Endothelial cell of umbilical vein (primary cell): ENCODE data around the gene CIAO3. TPM values are rescaled to one million over a fixed set of nuclear protein-coding genes. Genes with fewer than 3 reads are reported as not detected.

Experiments
- BruUV-seq: library from RNA; stranded (reverse); fragments of 400-500 nt; replicated peaks from 2 replicates; lab custom pipeline; 2021; lab: Mats Ljungman, UMichigan
- CTCF ChIA-PET: fragments of 300-600, 350-600 bp; sonication (Branson Sonifier 250); formaldehyde crosslinking; loops from one replicate; lab custom pipeline; 2021; ENCODE audit warnings: antibody characterized with exemption, inconsistent platforms; lab: Charles Lee
- POLR2A ChIA-PET: fragments of 300-600, 350-600 bp; sonication (Branson Sonifier 250); formaldehyde crosslinking; loops from one replicate; lab custom pipeline; 2021; ENCODE audit warnings: antibody characterized with exemption, inconsistent platforms; lab: Charles Lee
- DNase-seq: peaks from one replicate; pipeline ENCODE4 v3.0.0-alpha.2; 2011; ENCODE audit warnings: low read depth, low spot score
- FAIRE-seq: peaks from 2 replicates; lab custom pipeline; 2011; peaks lifted over from hg19 to GRCh38; lab: Jason Lieb, UNC
- H2AFZ ChIP-seq: 2 replicates; pipeline ENCODE4 v1.6.0; 2012; ENCODE audit warnings: low read depth, low read length, control low read depth, inconsistent platforms
- H3K27ac ChIP-seq: 2 replicates; pipeline ENCODE4 v1.5.1; 2011; ENCODE audit warnings: low read depth, mild to moderate bottlenecking, control low read depth, low read length, moderate library complexity; ENCODE audit not compliant: insufficient read depth
- H3K27me3 ChIP-seq, 2 experiments: 2 replicates each; pipeline versions ENCODE4 v1.6.0 to v1.6.1; 2011; ENCODE audit warnings: low read length in 2 of 2, mixed read lengths in 1 of 2; ENCODE audit not compliant: control insufficient read depth in 2 of 2, insufficient read depth in 2 of 2
- H3K36me3 ChIP-seq, 2 experiments: 2 replicates in 1 of 2; 3 replicates in 1 of 2; pipeline ENCODE4 v1.5.1; 2011; ENCODE audit warnings: low read length in 2 of 2, mild to moderate bottlenecking in 1 of 2, moderate library complexity in 1 of 2; ENCODE audit not compliant: control insufficient read depth in 2 of 2, insufficient read depth in 2 of 2; ENCODE audit errors: extremely low read depth in 1 of 2
- H3K4me1 ChIP-seq: 3 replicates; pipeline ENCODE4 v1.5.1; 2011; ENCODE audit warnings: mild to moderate bottlenecking, low read length; ENCODE audit not compliant: control insufficient read depth, insufficient read depth; ENCODE audit errors: extremely low read depth
- H3K4me2 ChIP-seq: 2 replicates; pipeline ENCODE4 v1.6.1; 2011; ENCODE audit warnings: low read length, control low read depth, mixed read lengths; ENCODE audit not compliant: insufficient read depth
- H3K4me3 ChIP-seq, 3 experiments: fragments of 200-600 bp in 1 of 3; sonication (generic), shearing (Covaris generic) in 1 of 3; replicated peaks in 1 of 3; 2 replicates each; pipeline ENCODE4 v1.5.1; 2011 to 2016; ENCODE audit warnings: control low read depth in 3 of 3, low read length in 3 of 3, mild to moderate bottlenecking in 2 of 3, inconsistent platforms in 1 of 3, low read depth in 1 of 3, moderate library complexity in 1 of 3; ENCODE audit not compliant: insufficient read depth in 1 of 3
- H3K79me2 ChIP-seq: 2 replicates; pipeline ENCODE4 v1.6.0; 2012; ENCODE audit warnings: low read length, inconsistent platforms; ENCODE audit not compliant: control insufficient read depth, insufficient read depth
- H3K9ac ChIP-seq: replicated peaks from 2 replicates; pipeline ENCODE3; 2011; ENCODE audit warnings: low read length, control low read depth; ENCODE audit not compliant: insufficient read depth; ENCODE audit errors: extremely low read depth
- H3K9me1 ChIP-seq: replicated peaks from 3 replicates; pipeline ENCODE4 v1.6.0; 2011; ENCODE audit warnings: mild to moderate bottlenecking, low read length; ENCODE audit not compliant: control insufficient read depth, insufficient read depth; ENCODE audit errors: extremely low read depth
- H3K9me3 ChIP-seq: replicated peaks from 2 replicates; pipeline ENCODE4 v1.5.1; 2012; ENCODE audit warnings: low read length, inconsistent platforms; ENCODE audit not compliant: control insufficient read depth, insufficient read depth
- H4K20me1 ChIP-seq: replicated peaks from 2 replicates; pipeline ENCODE3; 2011; ENCODE audit warnings: mild to moderate bottlenecking, low read length; ENCODE audit not compliant: control insufficient read depth, insufficient read depth; ENCODE audit errors: extremely low read depth
- CTCF ChIP-seq, 2 donors: IDR thresholded peaks; 1 replicate in 1 of 2; 2 replicates in 1 of 2; pipeline ENCODE4 v1.5.1; 2011; ENCODE audit warnings: low read length in 2 of 2, mild to moderate bottlenecking in 2 of 2, moderate library complexity in 2 of 2, control low read depth in 1 of 2, inconsistent platforms in 1 of 2, low read depth in 1 of 2; ENCODE audit not compliant: insufficient read depth in 1 of 2; ENCODE audit errors: extremely low read depth in 1 of 2
- EZH2 ChIP-seq: IDR thresholded peaks from 2 replicates; pipeline ENCODE4 v1.6.1; 2012; ENCODE audit warnings: borderline replicate concordance, low read depth, mild to moderate bottlenecking, moderate library complexity, low read length, inconsistent platforms; ENCODE audit not compliant: severe bottlenecking
- FOS ChIP-seq: IDR thresholded peaks from 2 replicates; pipeline ENCODE4 v1.6.1; 2011; ENCODE audit warnings: mild to moderate bottlenecking, low read length, moderate library complexity, borderline replicate concordance; ENCODE audit not compliant: insufficient read depth
- GATA2 ChIP-seq: IDR thresholded peaks from 2 replicates; pipeline ENCODE4 v1.7.0; 2011; ENCODE audit warnings: low read depth, mild to moderate bottlenecking, moderate library complexity, mixed read lengths, low read length; ENCODE audit not compliant: insufficient read length, insufficient read depth
- JUN ChIP-seq: IDR thresholded peaks from 2 replicates; pipeline ENCODE4 v1.6.1; 2011; ENCODE audit warnings: borderline replicate concordance, low read depth; ENCODE audit not compliant: insufficient read length, insufficient read depth
- MYC ChIP-seq: IDR thresholded peaks from one replicate; pipeline ENCODE4 v1.6.1; 2011; ENCODE audit warnings: mild to moderate bottlenecking, low read depth, low read length
- POLR2A ChIP-seq: IDR thresholded peaks from 2 replicates; pipeline ENCODE4 v1.6.1; 2012; ENCODE audit warnings: low read depth, mild to moderate bottlenecking, control low read depth, low read length
- POLR2AphosphoS5 ChIP-seq: IDR thresholded peaks from 2 replicates; pipeline ENCODE4 v1.6.1; 2012; ENCODE audit warnings: low read depth, mild to moderate bottlenecking, control low read depth, low read length, moderate library complexity; ENCODE audit not compliant: insufficient read depth
- dilution Hi-C: fragments of 300-500 bp; cut with MboI; formaldehyde crosslinking; loops from one replicate; pipeline ENCODE4 v1.15.0; 2019; ENCODE audit warnings: low sequenced_read_pairs; ENCODE audit not compliant: extremely low pct_ligation_motif_present
- intact Hi-C: fragments of 100-400 bp; cut with micrococcal nuclease; formaldehyde crosslinking; loops from one replicate; pipeline ENCODE4 v1.10.0; 2022
- polyA plus RNA-seq, 4 experiments: library from polyadenylated mRNA; depleted of rRNA in 3 of 4; stranded (reverse) in 3 of 4; unstranded in 1 of 4; fragments of >200 nt; gene quantifications; 2 replicates each; pipeline versions ENCODE4 v1.2.1 to v1.2.3, GENCODE V29; 2011 to 2012; ENCODE audit warnings: missing spikeins in 1 of 4
- total RNA-seq: library from RNA; stranded (reverse); gene quantifications from 2 replicates; pipeline ENCODE4 v1.2.3, GENCODE V29; 2021
- TF ChIP-seq, protein P1 (sequence below): IDR thresholded peaks from 2 replicates; pipeline ENCODE4 v1.6.1; 2011; ENCODE audit not compliant: insufficient read depth, insufficient read length

CIAO3 gene
- total and polyA plus RNA-seq, 2 donors (not counting 3 experiments of a cell fraction or from before 2014, with no cell fraction given), result 23.1 to 33.8 TPM

GRCh38 chr16:751152-752006, 10.6 kb upstream of the CIAO3 start:
- CTCF ChIA-PET, result interaction anchor here (1.2 kb wide), 1 partner anchor 39 kb away, joined by 3 read pairs; no protein-coding TSS in a partner anchor
- Histone ChIP-seq H3K4me1 (no peaks in the 10 kb centered on the region), H3K79me2 (no peaks in the 10 kb centered on the region), H3K9ac (no peak overlapping the region), H3K27ac (no peak overlapping the region), H2AFZ (no peak overlapping the region), H3K9me3 (no peaks in the 10 kb centered on the region), H4K20me1 (no peaks in the 10 kb centered on the region), H3K4me3 (no peak overlapping the region), H3K9me1 (no peaks in the 10 kb centered on the region), H3K27me3 (peaks cover 4% of the 10 kb centered on the region in 2 experiments), H3K4me2 (no peak overlapping the region), H3K36me3 (no peaks in the 10 kb centered on the region)
- intact Hi-C loops, result no loop called here
- DNase-seq (no peak), FAIRE-seq (no peak)
- TF ChIP-seq FOS (no peak), POLR2A (no peak), MYC (no peak), CTCF (IDR thresholded peaks at IDR 0.05; ENCODE audit: extremely low read depth in 1 of 2, insufficient read depth in 1 of 2, low read depth in 1 of 2, low read length in 2 of 2) (no peak), GATA2 (no peak), POLR2AphosphoS5 (no peak), EZH2 (no peak), JUN (no peak)
- TF ChIP-seq, protein P1, sequence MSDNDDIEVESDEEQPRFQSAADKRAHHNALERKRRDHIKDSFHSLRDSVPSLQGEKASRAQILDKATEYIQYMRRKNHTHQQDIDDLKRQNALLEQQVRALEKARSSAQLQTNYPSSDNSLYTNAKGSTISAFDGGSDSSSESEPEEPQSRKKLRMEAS, result no peak
- POLR2A ChIA-PET, result no interaction called here
- dilution Hi-C loops, result no loop called here
- BruUV-seq, result no TSS peak
